SKM-1 treated with dmso at 0.1 percent for 144 hours (cell line): ENCODE data around the gene ZNF777.
"Not testable (repeated sequence)": the region's sequence is repeated elsewhere in the genome, so short reads cannot be mapped to it uniquely, and the experiment has no call there.

ENCODE experiments used
- DNase-seq: peaks from one replicate; lab custom pipeline; 2025; ENCODE audit not compliant: unreplicated experiment; lab: John Stamatoyannopoulos, UW

ZNF777 gene

DNA sequence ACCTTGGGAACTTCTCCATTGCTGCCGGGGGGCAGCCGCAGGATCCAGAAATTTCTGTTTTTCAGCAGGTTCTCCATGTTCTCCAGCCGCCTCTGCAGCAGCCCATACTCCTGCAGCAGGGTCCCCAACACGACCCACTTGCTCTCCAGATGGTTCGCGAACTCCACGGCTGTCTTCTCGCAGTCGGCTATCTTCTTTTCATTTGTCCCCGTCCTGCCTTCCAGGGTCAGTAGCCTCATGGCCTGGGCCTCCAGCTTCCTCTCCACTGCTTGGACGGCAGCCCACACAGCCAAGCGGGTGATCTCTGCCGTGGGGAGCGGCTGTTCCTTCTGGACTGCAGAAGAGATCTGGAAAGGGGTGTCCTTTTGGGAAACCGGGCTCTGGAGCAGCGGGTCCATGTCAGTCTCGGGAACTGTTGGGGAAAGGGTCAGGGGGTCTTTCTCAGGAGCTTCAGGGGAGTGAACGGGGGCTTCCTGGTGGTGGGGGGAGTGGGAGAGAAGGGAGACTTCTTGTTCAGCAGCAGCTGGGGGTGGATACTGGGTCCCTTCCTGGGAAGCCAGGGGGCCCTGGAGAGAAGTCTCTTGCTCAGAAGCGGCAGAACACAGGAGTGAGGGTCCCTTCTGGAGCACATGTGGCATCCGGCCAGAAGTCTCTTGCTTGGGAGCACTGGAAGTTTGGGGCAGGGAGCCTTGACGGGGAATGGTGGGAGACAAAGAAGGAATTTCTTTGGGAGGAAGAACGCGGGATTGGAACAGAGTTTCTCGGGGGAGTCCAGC is 5.5 kb downstream of the ZNF777 start:
- DNase-seq, result no peak

DNA sequence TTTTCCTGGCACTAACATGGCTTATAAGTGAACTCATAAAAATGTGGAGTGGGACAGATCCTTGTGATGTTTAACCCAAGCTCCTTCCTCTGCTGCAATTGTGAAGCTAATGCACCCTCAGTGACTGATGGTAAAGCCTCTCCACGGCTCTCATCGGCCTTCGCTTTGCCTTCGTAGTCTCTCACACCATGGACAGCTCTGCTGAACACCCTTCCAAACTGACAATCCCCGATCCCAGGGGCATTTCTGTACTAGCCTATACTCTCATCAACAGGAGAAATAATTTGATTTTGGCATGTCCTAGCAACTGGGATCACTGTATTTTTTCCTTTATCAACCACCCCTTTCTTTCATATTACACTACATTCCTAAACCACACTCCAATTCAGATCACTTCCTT is 6.1 kb downstream of the ZNF777 start:
- no peak for DNase-seq

DNA sequence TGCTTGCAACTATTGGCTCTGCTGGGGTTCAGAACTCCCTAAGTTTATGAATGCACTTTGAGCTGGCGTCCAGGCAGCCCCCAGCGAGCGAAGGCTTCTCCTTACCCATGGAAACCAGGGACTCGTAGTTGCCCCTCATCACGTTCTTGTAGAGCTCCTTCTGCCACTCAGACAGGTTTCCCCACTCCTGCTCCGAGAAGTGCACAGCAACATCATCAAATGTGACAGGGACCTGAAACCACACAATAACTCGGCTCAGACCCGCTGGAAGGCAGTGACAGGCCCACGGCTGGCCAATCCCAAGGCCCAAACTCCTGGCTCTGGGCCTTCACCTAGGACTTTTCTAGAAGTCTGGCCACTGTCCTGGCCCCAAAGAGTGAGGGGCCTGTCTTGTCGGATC is 6.9 kb downstream of the ZNF777 start:
- DNase-seq, result no peak

DNA sequence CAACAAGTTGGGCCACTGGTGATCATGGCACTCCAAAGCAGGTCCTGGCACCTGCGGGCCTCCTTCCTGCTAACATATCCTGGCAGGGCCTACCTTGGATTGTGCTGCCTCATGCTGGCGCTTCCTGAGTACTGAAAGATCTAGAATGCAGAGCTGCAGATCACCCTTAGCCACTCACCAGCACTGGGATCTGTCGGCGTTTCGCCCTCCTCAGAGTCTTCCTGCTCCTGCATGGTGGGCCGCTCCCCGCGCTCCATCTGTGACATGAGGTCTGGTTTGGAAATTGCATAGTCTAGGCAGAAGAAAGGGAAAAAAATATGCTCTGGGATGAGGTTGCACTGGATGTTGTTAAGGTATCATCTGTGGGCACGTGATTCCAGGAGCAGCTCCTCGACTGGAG is 10.0 kb downstream of the ZNF777 start:
- DNase-seq, result no peak

DNA sequence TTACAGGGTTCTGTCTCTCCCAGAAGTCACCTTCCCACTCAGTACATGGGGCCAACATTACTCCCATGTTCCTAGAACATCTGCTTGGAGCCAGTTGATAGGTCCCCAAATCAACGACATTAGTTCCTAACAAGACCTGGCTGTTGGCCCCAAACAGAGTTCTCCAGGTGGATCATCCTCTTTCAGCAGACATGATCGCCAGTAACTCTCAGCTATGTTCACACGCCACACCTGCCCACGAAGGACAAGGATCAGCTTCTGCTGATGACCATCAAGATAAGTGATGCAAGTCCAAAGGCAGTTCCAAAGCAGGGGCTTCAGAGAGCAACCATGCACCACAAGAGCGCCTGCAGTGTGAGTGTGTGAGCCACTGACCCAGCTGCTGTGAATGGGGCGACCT is 11.0 kb downstream of the ZNF777 start:
- DNase-seq, result no peak

DNA sequence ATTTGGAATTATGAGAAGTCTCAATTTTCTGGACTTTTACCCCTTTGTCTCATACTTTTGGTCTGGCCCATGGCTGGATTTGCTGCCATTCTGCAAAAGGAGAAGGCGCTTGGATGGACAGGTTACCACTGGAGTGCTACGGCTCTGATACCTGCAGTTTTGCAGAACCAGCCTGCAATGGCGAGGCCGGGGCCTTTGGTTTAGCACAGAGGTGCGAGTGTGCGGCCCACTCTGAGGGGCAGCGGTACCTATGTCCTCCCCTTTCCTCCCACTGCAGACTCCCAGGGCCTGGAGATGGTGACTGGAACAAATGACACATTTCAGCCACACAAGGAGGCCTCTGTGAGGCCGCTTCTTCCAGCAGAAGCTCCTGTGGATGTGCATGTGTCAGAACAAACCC is 11.9 kb downstream of the ZNF777 start:
- no peak for DNase-seq

DNA sequence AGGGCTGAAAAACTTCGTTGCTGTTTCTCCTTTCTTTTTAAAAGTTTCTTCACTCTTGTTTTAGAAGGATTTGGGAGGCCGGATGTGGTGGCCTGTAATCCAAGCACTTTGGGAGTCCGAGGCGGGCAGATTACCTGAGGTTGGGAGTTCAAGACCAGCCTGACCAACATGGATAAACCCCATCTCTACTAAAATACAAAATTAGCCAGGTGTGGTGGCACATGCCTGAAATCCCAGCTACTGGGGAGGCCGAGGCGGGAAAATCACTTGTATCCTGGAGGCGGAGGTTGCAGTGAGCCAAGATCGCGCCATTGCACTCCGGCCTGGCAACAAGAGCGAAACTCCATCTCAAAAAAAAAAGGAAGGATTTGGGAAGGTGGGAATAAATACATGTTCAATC is 14.8 kb downstream of the ZNF777 start:
- not testable (repeated sequence) for DNase-seq

DNA sequence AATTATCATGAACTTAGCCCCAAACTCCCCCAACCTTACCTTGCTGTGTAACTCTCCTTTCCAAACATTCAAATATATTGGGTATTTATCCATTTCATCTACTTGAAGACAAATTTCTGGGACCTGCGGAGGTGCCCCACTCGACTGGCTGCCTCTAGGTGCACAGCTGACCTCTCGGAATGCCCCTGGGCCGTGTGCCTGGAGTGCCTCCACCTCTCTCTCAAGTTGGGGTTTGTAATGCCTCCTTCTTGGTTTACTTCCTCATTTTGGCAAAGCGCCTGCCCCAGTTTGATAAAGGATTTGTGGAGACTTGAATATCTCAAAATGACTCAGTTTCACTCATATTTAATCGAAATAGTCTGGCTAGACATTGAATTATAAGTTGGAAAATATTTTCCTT is 16.6 kb downstream of the ZNF777 start:
- no peak for DNase-seq

DNA sequence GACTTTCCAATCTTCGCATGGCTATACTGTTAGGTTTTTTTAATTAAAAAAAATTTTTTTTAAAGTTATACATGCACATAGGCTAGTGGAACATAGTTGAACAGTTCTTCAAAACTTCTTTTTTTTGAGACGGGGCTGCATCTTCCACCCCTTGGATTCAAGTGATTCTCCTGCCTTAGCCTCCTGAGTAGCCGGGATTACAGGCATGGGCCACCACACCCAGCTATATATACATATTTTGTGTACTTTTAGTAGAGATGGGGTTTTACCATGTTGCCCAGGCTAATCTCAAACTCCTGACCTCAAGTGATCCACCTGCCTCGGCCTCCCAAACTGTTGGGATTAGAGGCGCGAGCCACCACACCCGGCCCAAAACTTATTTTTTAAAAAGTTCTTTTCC is 17.3 kb downstream of the ZNF777 start:
- no peak for DNase-seq

DNA sequence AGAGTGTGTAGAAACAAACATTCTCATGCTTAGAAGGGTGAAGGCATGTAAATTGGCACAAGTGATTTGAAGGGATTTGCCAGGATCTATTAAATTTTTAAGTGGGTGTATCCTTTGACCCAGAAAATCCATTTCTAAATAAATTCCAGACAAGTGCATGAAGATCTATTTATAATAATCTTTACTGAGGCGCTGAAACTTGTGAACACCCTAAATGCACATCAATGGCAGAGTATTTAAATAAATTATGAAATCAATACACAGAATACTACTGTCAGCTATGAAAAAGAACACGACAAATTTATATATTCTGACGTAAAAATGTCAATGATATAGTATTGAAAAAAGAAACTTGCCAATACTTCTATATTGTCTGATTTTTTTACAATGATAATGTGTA is 17.9 kb downstream of the ZNF777 start:
- no peak for DNase-seq

DNA sequence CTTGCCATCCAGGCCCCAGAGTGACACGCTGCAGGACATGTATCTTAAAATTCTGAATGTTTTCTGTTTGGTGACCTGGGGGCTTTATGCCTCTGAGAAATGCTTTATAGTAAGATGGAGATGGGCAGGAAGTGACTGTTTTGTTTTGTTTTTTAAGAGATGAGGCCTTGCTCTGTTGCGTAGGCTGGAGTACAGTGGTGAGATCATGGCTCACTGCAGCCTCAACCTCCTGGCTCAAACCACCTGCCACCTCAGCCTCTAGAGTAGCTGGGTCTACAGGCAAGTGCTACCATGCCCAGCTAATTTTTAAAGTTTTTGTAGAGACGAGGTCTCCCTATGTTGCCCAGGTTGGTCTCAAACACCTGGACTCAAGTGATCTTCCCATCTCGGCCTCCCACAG is 20.6 kb downstream of the ZNF777 start:
- DNase-seq, result no peak

DNA sequence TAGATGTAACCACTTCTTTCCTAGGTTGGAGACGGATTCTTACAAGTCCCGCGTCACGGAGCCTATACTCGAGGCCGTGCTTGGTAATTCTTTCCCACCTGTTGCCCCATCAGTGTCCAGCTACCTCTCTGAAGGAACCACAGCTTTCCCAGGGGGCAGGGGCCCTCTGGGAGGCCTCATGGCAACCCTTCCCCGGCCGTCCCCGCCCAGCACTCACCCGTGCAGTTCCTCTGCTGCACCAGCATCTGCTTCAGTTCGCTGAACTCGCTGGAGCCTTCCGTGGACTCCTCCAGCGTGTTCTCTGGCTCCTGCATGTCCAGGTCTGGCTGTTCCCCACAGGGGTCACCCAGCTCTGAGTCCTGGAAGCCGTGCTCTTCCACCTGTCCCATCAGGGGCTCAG is 24.5 kb downstream of the ZNF777 start:
- DNase-seq, result no peak

DNA sequence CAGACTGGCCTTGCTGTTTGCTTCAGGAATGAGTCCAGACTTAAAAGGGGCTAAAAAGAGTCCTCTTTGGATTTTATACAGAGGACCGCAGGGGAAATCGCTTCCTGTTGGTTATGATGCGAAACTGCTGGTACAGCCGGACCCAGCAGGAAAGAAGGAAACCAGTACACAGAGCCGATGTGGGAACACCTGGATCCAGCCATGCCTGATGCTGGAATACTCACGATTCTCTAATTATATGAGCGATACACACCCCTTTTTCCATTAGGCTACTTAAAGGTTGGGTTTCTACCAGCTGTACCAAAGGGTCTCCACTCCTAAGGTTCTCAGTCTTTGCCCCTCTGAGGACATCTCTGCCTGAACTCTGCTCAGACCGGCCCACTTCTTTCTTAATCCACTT is 27.7 kb downstream of the ZNF777 start:
- no peak for DNase-seq

DNA sequence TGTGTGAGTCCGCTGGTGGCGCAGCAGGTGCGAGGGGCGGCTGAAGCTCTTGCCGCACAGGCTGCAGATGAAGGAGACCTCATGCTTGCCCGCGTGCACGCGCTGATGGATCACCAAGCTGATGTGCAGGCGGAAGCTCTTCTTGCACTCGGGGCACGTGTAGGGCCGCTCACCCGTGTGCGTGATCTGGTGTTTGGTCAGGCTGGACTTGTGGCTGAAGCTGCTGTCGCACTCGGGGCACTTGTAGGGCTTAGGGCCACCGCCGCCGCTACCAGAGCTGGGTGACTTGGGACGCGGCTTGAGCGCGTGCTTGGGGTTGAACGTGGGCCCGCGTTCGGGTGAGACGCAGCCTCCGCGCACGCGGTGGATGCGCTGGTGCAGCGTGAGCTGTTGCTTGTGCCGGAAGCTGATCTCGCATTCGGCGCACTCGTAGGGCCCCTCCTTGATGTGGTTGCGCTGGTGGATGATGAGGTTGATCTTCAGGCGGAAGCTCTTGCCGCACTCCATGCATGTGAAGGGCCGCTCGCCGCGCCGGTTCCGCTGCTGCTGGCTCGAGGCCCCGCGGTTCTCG is 28.7 kb downstream of the ZNF777 start:
- DNase-seq, result no peak

DNA sequence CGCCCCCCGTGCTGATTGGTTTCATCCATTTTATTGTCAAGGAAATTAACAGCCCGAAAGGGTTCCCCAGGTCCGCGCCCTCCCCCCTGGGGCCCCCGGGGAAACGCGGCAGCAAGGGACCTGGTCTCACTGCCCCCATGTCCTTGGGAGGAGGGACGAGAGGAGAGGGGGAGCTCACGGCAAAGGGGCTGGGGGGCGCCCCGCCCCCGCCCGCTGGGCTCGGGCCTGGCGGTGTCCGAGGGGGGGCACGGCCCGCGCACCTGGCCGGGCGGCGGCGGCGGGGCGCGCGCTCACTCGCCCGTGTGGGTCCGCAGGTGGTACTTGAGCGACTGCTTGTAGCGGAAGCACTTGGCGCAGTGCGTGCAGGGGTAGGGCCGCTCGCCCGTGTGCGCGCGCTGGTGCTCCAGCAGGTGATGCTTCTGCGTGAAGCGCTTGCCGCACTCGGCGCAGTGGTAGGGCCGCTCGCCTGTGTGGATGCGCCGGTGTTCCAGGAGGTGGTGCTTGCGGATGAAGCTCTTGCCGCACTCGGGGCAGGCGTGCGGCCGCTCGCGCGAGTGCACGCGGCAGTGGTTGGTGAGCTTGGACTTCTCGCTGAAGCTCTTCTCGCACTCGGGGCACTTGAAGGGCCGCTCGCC is 29.3 kb downstream of the ZNF777 start:
- DNase-seq, result no peak

DNA sequence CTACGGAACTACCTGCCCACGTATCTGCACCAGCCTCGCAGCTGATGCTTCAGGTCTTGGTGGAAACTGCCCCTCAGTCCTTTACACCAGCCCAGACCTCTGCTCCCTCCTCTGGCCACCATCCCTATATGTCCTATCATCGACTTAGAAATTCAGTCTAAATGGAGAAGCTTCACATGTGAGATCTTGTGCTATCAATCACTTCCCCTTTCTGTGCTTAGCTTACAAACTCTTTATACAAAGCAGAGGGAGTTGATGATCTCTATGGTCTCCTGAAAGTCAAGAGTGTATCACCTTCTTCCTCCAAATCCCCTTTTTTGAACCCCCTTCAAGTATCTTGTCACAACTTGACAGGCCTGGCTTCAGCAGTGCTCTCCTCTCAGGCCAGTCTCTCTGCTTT is 30.7 kb downstream of the ZNF777 start:
- peak; percentile 0 for DNase-seq

DNA sequence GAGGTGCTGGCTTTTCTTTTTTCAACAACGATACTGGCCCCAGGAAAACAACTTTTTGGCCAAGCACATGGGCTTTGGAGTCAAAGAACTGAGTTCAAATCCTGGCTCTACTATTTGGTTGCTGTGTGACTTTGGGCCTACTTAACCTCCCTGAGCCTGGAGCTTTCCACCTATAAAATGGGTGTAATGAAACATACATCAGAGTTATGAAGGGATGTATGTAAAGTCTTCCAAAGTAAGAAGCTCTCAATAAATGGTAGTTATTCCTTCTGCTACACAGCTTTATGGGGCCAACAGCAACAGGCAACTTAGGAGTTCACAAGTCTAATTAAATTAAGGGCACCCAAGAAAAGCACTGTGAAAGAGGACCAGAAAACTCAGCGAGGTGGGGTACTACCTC is 33.0 kb downstream of the ZNF777 start:
- no peak for DNase-seq

DNA sequence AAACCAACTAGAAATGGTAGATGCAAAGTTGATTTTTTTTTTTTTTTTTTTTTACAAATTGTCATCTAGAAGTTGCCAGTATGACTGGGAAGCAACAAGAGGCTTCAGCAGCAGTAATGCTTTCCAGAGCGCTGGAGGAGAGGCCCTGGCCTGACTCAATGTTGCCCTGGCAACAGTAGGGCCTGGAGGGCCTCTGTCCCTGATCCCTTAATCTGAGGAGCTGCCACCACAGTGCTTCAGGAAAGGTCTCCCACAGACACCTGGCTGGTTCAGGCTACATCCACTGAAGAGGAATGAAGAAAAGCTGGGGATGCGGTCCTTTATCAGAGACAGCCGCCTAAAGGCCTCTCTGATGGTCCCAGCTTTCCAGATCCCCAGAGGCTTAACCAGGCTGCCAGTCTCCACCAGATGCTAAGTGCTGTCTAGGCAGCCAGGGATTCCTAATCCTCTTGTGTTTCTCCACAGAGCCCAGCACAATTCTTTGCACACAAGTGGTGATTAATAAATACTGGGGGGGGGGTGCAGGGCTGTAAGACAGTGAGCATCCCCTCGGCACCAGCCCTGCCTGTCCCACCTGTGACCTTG is 33.7 kb downstream of the ZNF777 start:
- DNase-seq, result no peak

DNA sequence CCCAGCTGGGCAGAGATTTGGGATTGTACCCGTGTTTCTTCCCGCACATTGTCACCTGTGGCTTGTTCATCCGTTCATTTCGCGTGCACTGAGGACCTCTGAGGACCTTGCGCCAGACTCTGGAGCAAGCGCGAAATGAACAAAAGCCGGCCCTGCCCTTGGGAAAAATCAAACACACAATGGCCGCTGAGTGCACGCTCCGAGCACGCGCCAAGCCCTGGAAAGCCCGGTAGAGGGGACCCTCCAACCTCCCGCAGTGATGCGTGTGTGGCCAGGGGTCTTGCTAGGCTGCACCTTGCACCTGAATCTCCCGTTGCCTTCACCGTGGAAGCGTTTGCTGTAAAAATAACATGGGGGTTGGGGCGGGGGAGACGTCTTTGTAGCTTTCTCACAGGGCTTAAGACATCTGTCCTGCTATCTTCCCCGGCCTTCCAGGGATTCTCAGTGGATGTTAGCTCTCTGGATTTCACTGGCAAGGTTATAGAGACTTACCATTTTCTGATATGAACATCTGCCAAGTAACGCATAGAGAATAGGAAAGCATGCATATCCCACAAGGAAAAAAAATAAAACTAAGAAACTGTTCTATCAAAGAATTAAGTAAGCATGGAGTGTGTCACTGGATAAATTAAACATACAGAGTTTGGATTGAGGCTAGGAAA is 37.3 kb downstream of the ZNF777 start:
- no peak for DNase-seq

DNA sequence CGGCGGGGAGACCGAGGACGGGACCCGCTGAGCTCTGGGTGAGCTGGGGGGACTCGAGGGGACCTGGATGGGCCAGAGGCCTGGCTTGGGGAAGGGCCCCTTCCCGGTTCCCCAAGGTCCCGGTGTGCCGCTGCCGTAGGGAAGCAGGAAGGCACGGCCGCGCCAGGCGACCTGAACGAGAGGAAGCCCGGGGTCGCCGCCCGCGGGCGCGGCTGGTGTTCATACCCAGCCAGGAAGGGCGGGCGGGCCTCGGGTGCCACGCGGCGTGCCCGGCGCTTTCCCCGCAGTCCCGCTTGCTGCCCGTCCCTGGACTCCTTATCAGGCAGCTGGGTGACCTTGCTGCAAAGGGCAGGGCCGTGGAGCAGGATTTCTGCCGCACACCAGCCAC is 38.0 kb downstream of the ZNF777 start:
- DNase-seq, result no peak

DNA sequence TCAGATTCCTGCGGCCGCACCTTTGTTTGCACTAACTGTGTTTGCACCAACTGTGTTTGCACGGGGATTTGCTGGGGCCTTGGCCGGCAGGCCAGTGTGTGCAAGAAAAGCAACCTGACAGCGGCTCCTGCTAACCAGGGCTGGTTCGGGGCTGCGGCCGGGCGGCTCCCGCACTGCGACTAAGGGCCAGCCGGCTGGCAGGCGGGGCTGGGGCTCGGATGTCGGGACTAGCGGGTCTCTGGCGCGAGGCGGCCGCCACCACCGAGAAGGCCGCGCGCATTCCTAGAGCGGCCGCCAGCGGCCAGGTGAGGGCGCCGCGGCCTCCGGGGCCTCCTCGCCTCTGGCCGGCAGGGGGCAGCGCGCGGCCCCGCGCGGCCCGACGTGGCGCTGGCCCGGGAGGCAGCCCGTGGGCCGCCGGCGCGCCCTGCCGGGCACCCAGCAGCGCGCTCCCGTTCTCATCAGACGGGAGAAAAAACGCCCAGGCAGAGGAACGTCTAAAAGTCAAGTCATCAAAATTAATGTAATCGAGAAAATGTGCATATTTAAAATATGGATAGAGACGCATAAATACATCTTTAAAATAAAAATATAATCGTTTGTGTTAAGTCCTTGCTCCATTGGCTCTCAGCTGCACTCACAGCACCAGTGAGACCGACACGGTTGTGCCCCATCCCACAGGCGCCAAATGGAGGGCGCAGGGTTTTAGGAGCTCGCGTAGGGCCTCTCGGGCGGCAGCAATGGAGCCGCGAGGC is 38.5 kb downstream of the ZNF777 start:
- peak; percentile 29 for DNase-seq
